A673 (cell line): Measurements from ENCODE around the gene SUPT3H. TPM values are rescaled to one million over a fixed set of nuclear protein-coding genes. Genes with fewer than 3 reads are reported as not detected.

Experiments
- BruUV-seq: library from RNA; stranded (reverse); fragments of 400-500 nt; replicated peaks from 2 replicates; lab custom pipeline; 2021; lab: Mats Ljungman, UMichigan
- CTCF ChIA-PET: fragments of 300-600 bp; sonication (Branson Sonifier 250); formaldehyde crosslinking; loops from one replicate; lab custom pipeline; 2022; ENCODE audit warnings: antibody characterized with exemption; lab: Charles Lee
- POLR2A ChIA-PET: fragments of 300-600 bp; sonication (Branson Sonifier 250); formaldehyde crosslinking; loops from one replicate; lab custom pipeline; 2022; ENCODE audit warnings: antibody characterized with exemption; ENCODE audit not compliant: low non-redundant PET; lab: Charles Lee
- DNase-seq: peaks from one replicate; pipeline ENCODE4 v3.0.0-alpha.2; 2015; ENCODE audit warnings: low spot score
- H3K27ac ChIP-seq: fragments of 200-600 bp; sonication (generic); 2 replicates; pipeline ENCODE4 v1.5.1; 2016; ENCODE audit warnings: mixed run types, low read depth, mild to moderate bottlenecking, mixed read lengths, antibody characterized with exemption, low read length; ENCODE audit not compliant: poor library complexity, severe bottlenecking
- H3K27me3 ChIP-seq: fragments of 200-600 bp; sonication (generic); replicated peaks from 2 replicates; pipeline ENCODE4 v1.6.1; 2017; ENCODE audit warnings: mixed run types, low read depth, mild to moderate bottlenecking, mixed read lengths, antibody characterized with exemption, low read length; ENCODE audit not compliant: insufficient read depth, poor library complexity
- H3K36me3 ChIP-seq: fragments of 200-600 bp; sonication (generic); 2 replicates; pipeline ENCODE4 v1.6.1; 2016; ENCODE audit warnings: mixed run types, mild to moderate bottlenecking, mixed read lengths, antibody characterized with exemption, low read length; ENCODE audit not compliant: insufficient read depth, poor library complexity, severe bottlenecking
- H3K4me1 ChIP-seq: fragments of 200-600 bp; sonication (generic); 2 replicates; pipeline ENCODE4 v1.6.1; 2017; ENCODE audit warnings: mixed run types, mild to moderate bottlenecking, mixed read lengths, antibody characterized with exemption, low read length; ENCODE audit not compliant: insufficient read depth, poor library complexity, severe bottlenecking
- H3K4me3 ChIP-seq: fragments of 200-600 bp; sonication (generic); 2 replicates; pipeline ENCODE4 v1.5.1; 2016; ENCODE audit warnings: low read depth, mixed run types, mild to moderate bottlenecking, mixed read lengths, low read length; ENCODE audit not compliant: poor library complexity, severe bottlenecking
- H3K9me3 ChIP-seq: fragments of 200-600 bp; sonication (generic); 2 replicates; pipeline ENCODE4 v1.6.1; 2016; ENCODE audit warnings: mixed run types, low read depth, mild to moderate bottlenecking, mixed read lengths, antibody characterized with exemption, low read length; ENCODE audit not compliant: poor library complexity, severe bottlenecking
- CTCF ChIP-seq: fragments of 300-800, 200-600 bp; sonication (generic); conservative IDR thresholded peaks from 2 replicates; pipeline ENCODE4 v1.5.1; 2017; ENCODE audit warnings: low read depth, mild to moderate bottlenecking, antibody characterized with exemption, low read length, moderate library complexity, mixed read lengths
- EZH2 ChIP-seq: fragments of 200-600 bp; sonication (generic); IDR thresholded peaks from 2 replicates; pipeline ENCODE4 v1.6.1; 2017; ENCODE audit warnings: borderline replicate concordance, low read depth, mild to moderate bottlenecking, mixed read lengths, antibody characterized with exemption, low read length; ENCODE audit not compliant: poor library complexity, severe bottlenecking
- intact Hi-C: fragments of 100-400 bp; cut with micrococcal nuclease; formaldehyde crosslinking; loops from one replicate; pipeline ENCODE4 v1.10.0; 2022; ENCODE audit not compliant: unreplicated experiment
- total RNA-seq: library from RNA; stranded (reverse); gene quantifications from 2 replicates; pipeline ENCODE4 v1.2.3, GENCODE V29; 2021

The SUPT3H gene
- total RNA-seq, 1 experiment from 2014 or later: 10.8 TPM

- CTCF ChIA-PET: no interaction called here
Observed at GRCh38 chr6:45026003-45026516, 351.7 kb downstream of the SUPT3H start.

GRCh38 chr6:45024610-45025009, 353.1 kb downstream of the SUPT3H start:
- DNase-seq: no peak
- Histone ChIP-seq H3K4me3 (no peak overlapping the region), H3K27me3 (no peaks in the 10 kb centered on the region), H3K9me3 (peaks cover 7% of the 10 kb centered on the region), H3K27ac (no peak overlapping the region), H3K4me1 (no peaks in the 10 kb centered on the region), H3K36me3 (no peaks in the 10 kb centered on the region)
- TF ChIP-seq CTCF (no peak), EZH2 (no peak)
- intact Hi-C loops: no loop called here
- BruUV-seq: no TSS peak
- CTCF ChIA-PET: no interaction called here
- POLR2A ChIA-PET: no interaction called here

More at GRCh38 chr6:45026003-45026516, 351.7 kb downstream of the SUPT3H start:
- H3K9me3 ChIP-seq: peaks cover 7% of the 10 kb centered on the region
- H3K4me1 ChIP-seq: no peaks in the 10 kb centered on the region
- TF ChIP-seq CTCF (no peak), EZH2 (no peak)
- no peaks in the 10 kb centered on the region for H3K27me3 ChIP-seq
- POLR2A ChIA-PET: no interaction called here
- DNase-seq: no peak
- H3K27ac ChIP-seq: no peak overlapping the region
- H3K36me3 ChIP-seq: no peaks in the 10 kb centered on the region
- H3K4me3 ChIP-seq: no peak overlapping the region
- intact Hi-C loops: no loop called here
- BruUV-seq: no TSS peak

GRCh38 chr6:45021676-45022075, 356.1 kb downstream of the SUPT3H start:
- Histone ChIP-seq H3K9me3 (no peaks in the 10 kb centered on the region), H3K4me1 (no peaks in the 10 kb centered on the region), H3K27me3 (no peaks in the 10 kb centered on the region), H3K4me3 (no peak overlapping the region), H3K36me3 (no peaks in the 10 kb centered on the region), H3K27ac (no peak overlapping the region)
- no peak for TF ChIP-seq EZH2
- no peak for TF ChIP-seq CTCF
- CTCF ChIA-PET: no interaction called here
- no peak for DNase-seq
- intact Hi-C loops: no loop called here
- no TSS peak for BruUV-seq
- POLR2A ChIA-PET: no interaction called here
